Esophagus (tissue), 2 donors: ENCODE measurements around the gene IGDCC3. TPM values are rescaled to one million over a fixed set of nuclear protein-coding genes. Genes with fewer than 3 reads are reported as not detected.

Source experiments
- H3K27ac ChIP-seq, 2 donors: one replicate each; pipeline ENCODE4 v1.5.1; 2013; ENCODE audit warnings: low read depth in 2 of 2, mild to moderate bottlenecking in 2 of 2, inconsistent platforms in 1 of 2, low read length in 1 of 2, moderate library complexity in 1 of 2
- H3K27me3 ChIP-seq, 2 donors: one replicate each; pipeline ENCODE4 v1.6.1; 2013; ENCODE audit warnings: low read length in 2 of 2, control low read depth in 1 of 2, mild to moderate bottlenecking in 1 of 2; ENCODE audit not compliant: insufficient read depth in 2 of 2, control insufficient read depth in 1 of 2
- H3K36me3 ChIP-seq, 2 donors: one replicate each; pipeline ENCODE4 v1.6.1; 2013; ENCODE audit warnings: low read length in 1 of 2; ENCODE audit not compliant: control insufficient read depth in 2 of 2, insufficient read depth in 2 of 2
- H3K4me1 ChIP-seq, 2 donors: one replicate each; pipeline ENCODE4 v1.6.1; 2013; ENCODE audit warnings: low read length in 1 of 2; ENCODE audit not compliant: control insufficient read depth in 2 of 2, insufficient read depth in 2 of 2
- H3K4me3 ChIP-seq, 2 donors: one replicate each; pipeline ENCODE4 v1.5.1; 2013; ENCODE audit warnings: low read length in 2 of 2, mild to moderate bottlenecking in 2 of 2, low read depth in 1 of 2, moderate library complexity in 1 of 2
- H3K9me3 ChIP-seq, 2 donors: one replicate each; pipeline ENCODE4 v1.6.1; 2013; ENCODE audit warnings: mild to moderate bottlenecking in 2 of 2, low read depth in 1 of 2, low read length in 1 of 2, moderate library complexity in 1 of 2; ENCODE audit not compliant: control insufficient read depth in 2 of 2, insufficient read depth in 1 of 2
- WGBS, 2 donors: extraction: QIAGEN DNeasy Blood & Tissue Kit; methylation state at CpG; one replicate each; pipeline ENCODE4 v1.1.7; 2013; 5-methylcytosine and 5-hydroxymethylcytosine counted together
- polyA plus RNA-seq, 2 donors: library from polyadenylated mRNA; stranded (reverse); fragments of 200-250 nt; gene quantifications; one replicate each; pipeline ENCODE4 v1.2.3, GENCODE V29; 2013
- donor health status: healthy with polysubstance abuse.
- donor health status: Bipolar disorder and iron deficiency.

IGDCC3 gene
- polyA plus RNA-seq, 2 donors, result under 0.01 TPM; not detected in 1

- no peaks in the 10 kb centered on the region for H3K9me3 ChIP-seq
- H3K27ac ChIP-seq, result no peak overlapping the region
- WGBS, 2 donors, result 68 to 69% methylated on average over 12 of the region's 12 CpGs
- H3K4me1 ChIP-seq, result no peaks in the 10 kb centered on the region
- no peak overlapping the region for H3K4me3 ChIP-seq
- H3K36me3 ChIP-seq, result no peaks in the 10 kb centered on the region
- H3K27me3 ChIP-seq, result peaks cover 0 to 5% of the 10 kb centered on the region in 2 donors
Measured at GRCh38 chr15:65368302-65369211, 9.2 kb downstream of the IGDCC3 start.

GRCh38 chr15:65366122-65366892 is 11.5 kb downstream of the IGDCC3 start:
- no peaks in the 10 kb centered on the region for H3K27me3 ChIP-seq
- H3K4me1 ChIP-seq, result no peaks in the 10 kb centered on the region
- H3K9me3 ChIP-seq, result no peaks in the 10 kb centered on the region
- 83 to 87% methylated on average over 6 to 7 of the region's 7 CpGs for WGBS, 2 donors
- H3K27ac ChIP-seq, result no peak overlapping the region
- H3K36me3 ChIP-seq, result no peaks in the 10 kb centered on the region
- no peak overlapping the region for H3K4me3 ChIP-seq

- Histone ChIP-seq H3K27me3 (no peaks in the 10 kb centered on the region), H3K9me3 (no peaks in the 10 kb centered on the region), H3K27ac (no peak overlapping the region), H3K4me1 (no peaks in the 10 kb centered on the region), H3K4me3 (no peak overlapping the region), H3K36me3 (no peaks in the 10 kb centered on the region)
- WGBS, 2 donors, result 75 to 79% methylated on average over 2 of the region's 2 CpGs
Measured at GRCh38 chr15:65365229-65365628, 12.6 kb downstream of the IGDCC3 start.

- Histone ChIP-seq H3K4me3 (no peak overlapping the region), H3K27me3 (no peaks in the 10 kb centered on the region), H3K36me3 (no peaks in the 10 kb centered on the region), H3K4me1 (no peaks in the 10 kb centered on the region), H3K27ac (no peak overlapping the region), H3K9me3 (no peaks in the 10 kb centered on the region)
- WGBS, 2 donors, result 87 to 90% methylated on average over 2 of the region's 2 CpGs
Measured at GRCh38 chr15:65363766-65364165, 14.0 kb downstream of the IGDCC3 start.

- Histone ChIP-seq H3K4me3 (no peak overlapping the region), H3K4me1 (no peaks in the 10 kb centered on the region), H3K27me3 (no peaks in the 10 kb centered on the region), H3K9me3 (no peaks in the 10 kb centered on the region), H3K36me3 (no peaks in the 10 kb centered on the region), H3K27ac (no peak overlapping the region)
- 83 to 86% methylated on average over 7 of the region's 7 CpGs for WGBS, 2 donors
Measured at GRCh38 chr15:65363306-65363705, 14.5 kb downstream of the IGDCC3 start.

GRCh38 chr15:65362491-65362890 is 15.3 kb downstream of the IGDCC3 start:
- Histone ChIP-seq H3K27me3 (no peaks in the 10 kb centered on the region), H3K4me1 (no peaks in the 10 kb centered on the region), H3K27ac (no peak overlapping the region), H3K36me3 (no peaks in the 10 kb centered on the region), H3K9me3 (no peaks in the 10 kb centered on the region), H3K4me3 (no peak overlapping the region)
- 84 to 86% methylated on average over 8 of the region's 8 CpGs for whole genome bisulfite sequencing, 2 donors

GRCh38 chr15:65361708-65362459 is 15.9 kb downstream of the IGDCC3 start:
- Histone ChIP-seq H3K4me3 (no peak overlapping the region), H3K9me3 (no peaks in the 10 kb centered on the region), H3K36me3 (no peaks in the 10 kb centered on the region), H3K4me1 (no peaks in the 10 kb centered on the region), H3K27me3 (no peaks in the 10 kb centered on the region), H3K27ac (no peak overlapping the region)
- WGBS, 2 donors, result 72 to 76% methylated on average over 32 of the region's 32 CpGs

GRCh38 chr15:65360506-65360905 is 17.3 kb downstream of the IGDCC3 start:
- H3K27ac ChIP-seq, result no peak overlapping the region
- H3K9me3 ChIP-seq, result no peaks in the 10 kb centered on the region
- 88 to 92% methylated on average over 1 of the region's 1 CpG for WGBS, 2 donors
- no peak overlapping the region for H3K4me3 ChIP-seq
- H3K4me1 ChIP-seq, result peaks cover 3 to 5% of the 10 kb centered on the region in 2 donors
- H3K36me3 ChIP-seq, result no peaks in the 10 kb centered on the region
- no peaks in the 10 kb centered on the region for H3K27me3 ChIP-seq

- no peaks in the 10 kb centered on the region for H3K36me3 ChIP-seq
- peaks cover 5% of the 10 kb centered on the region in 2 donors for H3K4me1 ChIP-seq
- WGBS, 2 donors, result 17 to 20% methylated on average over 17 of the region's 17 CpGs
- H3K9me3 ChIP-seq, result no peaks in the 10 kb centered on the region
- H3K27me3 ChIP-seq, result no peaks in the 10 kb centered on the region
- no peak overlapping the region for H3K27ac ChIP-seq
- peak overlapping the region; percentile 26 to 36 for H3K4me3 ChIP-seq
Measured at GRCh38 chr15:65355988-65356353, 21.8 kb downstream of the IGDCC3 start.
